Upper lobe of right lung (tissue), 1 donor: ENCODE data around the gene MYO3A. TPM values are rescaled to one million over a fixed set of nuclear protein-coding genes. Genes with fewer than 3 reads are reported as not detected.

ENCODE experiments used
- ATAC-seq: fragments of 200-7000 bp; cut with Tn5 transposase; one replicate; pipeline ENCODE4 v1.9.1; 2020; ENCODE audit warnings: mild to moderate bottlenecking, moderate library complexity
- DNase-seq: peaks from one replicate; pipeline ENCODE4 v3.0.0-alpha.2; 2020
- H3K27ac ChIP-seq: fragments of 200-600 bp; one replicate; pipeline ENCODE4 v1.8.0; 2022
- H3K27me3 ChIP-seq: fragments of 200-600 bp; one replicate; pipeline ENCODE4 v1.8.0; 2022; ENCODE audit warnings: mild to moderate bottlenecking
- H3K36me3 ChIP-seq: fragments of 200-600 bp; one replicate; pipeline ENCODE4 v1.8.0; 2022
- H3K4me1 ChIP-seq: fragments of 200-600 bp; one replicate; pipeline ENCODE4 v1.8.0; 2022
- H3K4me3 ChIP-seq: fragments of 200-600 bp; one replicate; pipeline ENCODE4 v1.8.0; 2022; ENCODE audit warnings: mild to moderate bottlenecking
- H3K9me3 ChIP-seq: fragments of 200-600 bp; one replicate; pipeline ENCODE4 v1.8.0; 2022
- CTCF ChIP-seq: fragments of 200-600 bp; IDR thresholded peaks from one replicate; pipeline ENCODE4 v1.8.0; 2022; ENCODE audit warnings: antibody characterized with exemption
- intact Hi-C: fragments of 100-400 bp; cut with DNase I; formaldehyde crosslinking; loops from one replicate; pipeline ENCODE4 v1.11.0; 2022
- total RNA-seq: library from RNA; stranded (reverse); fragmentation: NEBNext Ultra II Directional; extraction: Animal tissue kit (Norgen Biotek cat#: 25700); gene quantifications from one replicate; pipeline ENCODE4 v1.2.1, GENCODE V29; 2021
- donor health status: DM: no; HTN: yes; CAD: no; lungs with severe emphysema.

MYO3A gene
- total RNA-seq, 1 donor from 2014 or later: 0.06 TPM

- DNase-seq (no peak), ATAC-seq (no peak)
- no peak overlapping the region for H3K4me3 ChIP-seq
- no peaks in the 10 kb centered on the region for H3K27me3 ChIP-seq
- H3K4me1 ChIP-seq: no peaks in the 10 kb centered on the region
- no peak overlapping the region for H3K27ac ChIP-seq
- intact Hi-C loops: no loop called here
- no peaks in the 10 kb centered on the region for H3K9me3 ChIP-seq
- H3K36me3 ChIP-seq: no peaks in the 10 kb centered on the region
- no peak for TF ChIP-seq CTCF
Measured at GRCh38 chr10:25896421-25896820, 37.6 kb upstream of the MYO3A start.

GRCh38 chr10:25899304-25899703 is 34.7 kb upstream of the MYO3A start:
- ATAC-seq (no peak), DNase-seq (no peak)
- Histone ChIP-seq H3K4me3 (no peak overlapping the region), H3K27me3 (no peaks in the 10 kb centered on the region), H3K27ac (no peak overlapping the region), H3K4me1 (no peaks in the 10 kb centered on the region), H3K36me3 (no peaks in the 10 kb centered on the region), H3K9me3 (no peaks in the 10 kb centered on the region)
- intact Hi-C loops: no loop called here
- TF ChIP-seq CTCF: no peak

GRCh38 chr10:25901199-25901598 is 32.8 kb upstream of the MYO3A start:
- no peak for ATAC-seq
- Histone ChIP-seq H3K27ac (no peak overlapping the region), H3K4me1 (no peaks in the 10 kb centered on the region), H3K36me3 (no peaks in the 10 kb centered on the region), H3K4me3 (no peak overlapping the region), H3K27me3 (no peaks in the 10 kb centered on the region), H3K9me3 (no peaks in the 10 kb centered on the region)
- no peak for DNase-seq
- intact Hi-C loops: no loop called here
- no peak for TF ChIP-seq CTCF

- H3K36me3 ChIP-seq: no peaks in the 10 kb centered on the region
- ATAC-seq (no peak), DNase-seq (no peak)
- H3K4me1 ChIP-seq: no peaks in the 10 kb centered on the region
- no peak for TF ChIP-seq CTCF
- no peak overlapping the region for H3K4me3 ChIP-seq
- no peaks in the 10 kb centered on the region for H3K9me3 ChIP-seq
- H3K27me3 ChIP-seq: no peaks in the 10 kb centered on the region
- no peak overlapping the region for H3K27ac ChIP-seq
- intact Hi-C loops: no loop called here
Measured at GRCh38 chr10:25902002-25902401, 32.0 kb upstream of the MYO3A start.

- no peaks in the 10 kb centered on the region for H3K9me3 ChIP-seq
- intact Hi-C loops: no loop called here
- H3K4me3 ChIP-seq: no peak overlapping the region
- ATAC-seq (no peak), DNase-seq (no peak)
- no peak for TF ChIP-seq CTCF
- H3K27me3 ChIP-seq: no peaks in the 10 kb centered on the region
- no peak overlapping the region for H3K27ac ChIP-seq
- no peaks in the 10 kb centered on the region for H3K4me1 ChIP-seq
- no peaks in the 10 kb centered on the region for H3K36me3 ChIP-seq
Measured at GRCh38 chr10:25907261-25907660, 26.8 kb upstream of the MYO3A start.

- H3K4me3 ChIP-seq: no peak overlapping the region
- ATAC-seq (no peak), DNase-seq (no peak)
- H3K36me3 ChIP-seq: no peaks in the 10 kb centered on the region
- H3K27ac ChIP-seq: no peak overlapping the region
- H3K4me1 ChIP-seq: no peaks in the 10 kb centered on the region
- H3K27me3 ChIP-seq: no peaks in the 10 kb centered on the region
- no peaks in the 10 kb centered on the region for H3K9me3 ChIP-seq
- no peak for TF ChIP-seq CTCF
- intact Hi-C loops: no loop called here
Measured at GRCh38 chr10:25912866-25913265, 21.2 kb upstream of the MYO3A start.
